ENCODE results near the gene NRP1. TPM values are rescaled to one million over a fixed set of nuclear protein-coding genes. Genes with fewer than 3 reads are reported as not detected.

NRP1 gene
- total RNA-seq, 1 experiment from 2014 or later: 3.0 TPM

DNA sequence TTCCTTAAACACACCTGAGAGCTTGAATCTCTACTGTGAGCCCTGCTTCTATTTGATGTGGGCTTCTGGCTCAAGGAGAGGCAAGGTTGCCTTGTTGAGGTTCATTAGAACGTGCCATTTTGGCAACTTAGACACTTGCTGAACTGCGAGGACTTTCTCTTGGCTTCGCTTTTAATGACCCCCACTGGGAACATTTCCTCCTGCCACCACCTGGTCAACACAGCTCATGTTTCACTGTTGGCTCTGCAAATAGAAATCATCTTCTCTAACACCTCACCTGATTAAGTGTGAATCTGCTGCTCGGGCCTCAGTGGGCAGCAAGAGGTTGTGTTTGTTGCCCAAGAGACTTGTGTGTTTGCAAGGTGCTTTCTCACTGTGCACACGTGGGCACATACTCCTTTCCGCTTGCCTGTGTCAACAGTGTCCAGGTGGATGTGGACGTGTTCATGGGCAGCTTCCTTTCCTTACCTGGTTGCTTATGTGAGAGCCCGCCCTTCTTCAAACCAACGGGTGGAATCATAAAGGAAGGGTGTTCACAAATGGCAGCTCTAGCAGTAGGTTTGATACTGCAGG is 147.0 kb downstream of the NRP1 start:
- H3K36me3 Mint-ChIP-seq: no peaks in the 10 kb centered on the region
- ChIA-PET CTCF (no interaction called here), POLR2A (no interaction called here)
- TF ChIP-seq, protein P1, sequence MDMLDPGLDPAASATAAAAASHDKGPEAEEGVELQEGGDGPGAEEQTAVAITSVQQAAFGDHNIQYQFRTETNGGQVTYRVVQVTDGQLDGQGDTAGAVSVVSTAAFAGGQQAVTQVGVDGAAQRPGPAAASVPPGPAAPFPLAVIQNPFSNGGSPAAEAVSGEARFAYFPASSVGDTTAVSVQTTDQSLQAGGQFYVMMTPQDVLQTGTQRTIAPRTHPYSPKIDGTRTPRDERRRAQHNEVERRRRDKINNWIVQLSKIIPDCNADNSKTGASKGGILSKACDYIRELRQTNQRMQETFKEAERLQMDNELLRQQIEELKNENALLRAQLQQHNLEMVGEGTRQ (CRISPR knock-in tag; IDR thresholded peaks at IDR 0.05): peak; percentile 27; the same call in 1 of the 2 replicates
- TF ChIP-seq TEAD1 (CRISPR knock-in tag; IDR thresholded peaks at IDR 0.05) (peak; percentile 19; the same call in 1 of the 2 replicates), FOXK1 (CRISPR knock-in tag; IDR thresholded peaks at IDR 0.05) (0 out of 2 replicates have a peak, but pooled peaks have one; percentile 32), GABPB1 (CRISPR knock-in tag; IDR thresholded peaks at IDR 0.05) (no peak)
- TF ChIP-seq, protein P2, sequence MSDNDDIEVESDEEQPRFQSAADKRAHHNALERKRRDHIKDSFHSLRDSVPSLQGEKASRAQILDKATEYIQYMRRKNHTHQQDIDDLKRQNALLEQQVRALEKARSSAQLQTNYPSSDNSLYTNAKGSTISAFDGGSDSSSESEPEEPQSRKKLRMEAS (CRISPR knock-in tag; IDR thresholded peaks at IDR 0.05): peak; percentile 35; the same call in 1 of the 2 replicates
- TF ChIP-seq, protein P3, sequence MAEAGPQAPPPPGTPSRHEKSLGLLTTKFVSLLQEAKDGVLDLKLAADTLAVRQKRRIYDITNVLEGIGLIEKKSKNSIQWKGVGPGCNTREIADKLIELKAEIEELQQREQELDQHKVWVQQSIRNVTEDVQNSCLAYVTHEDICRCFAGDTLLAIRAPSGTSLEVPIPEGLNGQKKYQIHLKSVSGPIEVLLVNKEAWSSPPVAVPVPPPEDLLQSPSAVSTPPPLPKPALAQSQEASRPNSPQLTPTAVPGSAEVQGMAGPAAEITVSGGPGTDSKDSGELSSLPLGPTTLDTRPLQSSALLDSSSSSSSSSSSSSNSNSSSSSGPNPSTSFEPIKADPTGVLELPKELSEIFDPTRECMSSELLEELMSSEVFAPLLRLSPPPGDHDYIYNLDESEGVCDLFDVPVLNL (CRISPR knock-in tag; IDR thresholded peaks at IDR 0.05; ENCODE audit: borderline replicate concordance, low read depth): no peak
- peak; percentile 84 for ATAC-seq
- no peak overlapping the region for H3K27ac Mint-ChIP-seq
- no peak overlapping the region for H3K4me3 Mint-ChIP-seq
- H3K27me3 Mint-ChIP-seq (ENCODE audit: low read depth): peaks cover 10% of the 10 kb centered on the region
- peaks cover 40% of the 10 kb centered on the region for H3K4me1 Mint-ChIP-seq
- no peak for DNase-seq (ENCODE audit: low spot score)
- no peaks in the 10 kb centered on the region for H3K9me3 Mint-ChIP-seq

DNA sequence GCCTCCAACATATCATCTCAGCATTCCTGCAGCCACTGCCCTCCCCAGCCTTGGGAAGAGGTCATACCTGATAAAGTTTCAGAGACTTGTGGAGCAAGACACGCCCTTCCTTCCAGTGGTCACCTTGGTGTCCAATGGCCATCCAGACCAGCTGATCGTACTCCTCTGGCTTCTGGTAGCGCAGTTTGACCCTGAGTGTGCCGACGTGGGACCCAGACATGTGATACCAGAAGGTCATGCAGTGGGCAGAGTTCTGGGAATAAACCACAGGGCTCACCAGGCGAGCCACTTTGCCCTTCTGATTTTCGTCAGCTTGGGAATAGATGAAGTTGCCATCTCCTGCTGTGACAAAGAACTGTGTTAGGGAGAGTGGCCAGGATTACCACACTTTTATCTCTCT is 148.3 kb downstream of the NRP1 start:
- Mint-ChIP-seq H3K4me3 (no peak overlapping the region), H3K36me3 (no peaks in the 10 kb centered on the region), H3K27me3 (ENCODE audit: low read depth) (peaks cover 10% of the 10 kb centered on the region), H3K9me3 (no peaks in the 10 kb centered on the region), H3K4me1 (peaks cover 36% of the 10 kb centered on the region), H3K27ac (no peak overlapping the region)
- DNase-seq (ENCODE audit: low spot score) (no peak), ATAC-seq (no peak)
- TF ChIP-seq, protein P4, sequence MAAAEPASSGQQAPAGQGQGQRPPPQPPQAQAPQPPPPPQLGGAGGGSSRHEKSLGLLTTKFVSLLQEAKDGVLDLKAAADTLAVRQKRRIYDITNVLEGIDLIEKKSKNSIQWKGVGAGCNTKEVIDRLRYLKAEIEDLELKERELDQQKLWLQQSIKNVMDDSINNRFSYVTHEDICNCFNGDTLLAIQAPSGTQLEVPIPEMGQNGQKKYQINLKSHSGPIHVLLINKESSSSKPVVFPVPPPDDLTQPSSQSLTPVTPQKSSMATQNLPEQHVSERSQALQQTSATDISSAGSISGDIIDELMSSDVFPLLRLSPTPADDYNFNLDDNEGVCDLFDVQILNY (CRISPR knock-in tag; IDR thresholded peaks at IDR 0.05): no peak
- TF ChIP-seq ZNF263 (CRISPR knock-in tag; IDR thresholded peaks at IDR 0.05; ENCODE audit: low read depth) (no peak), PRRX2 (CRISPR knock-in tag; IDR thresholded peaks at IDR 0.05) (no peak), CBFB (CRISPR knock-in tag; IDR thresholded peaks at IDR 0.05; ENCODE audit: low read depth) (no peak), TP53 (CRISPR knock-in tag; IDR thresholded peaks at IDR 0.05) (no peak), ZNF317 (CRISPR knock-in tag; IDR thresholded peaks at IDR 0.05; ENCODE audit: borderline replicate concordance, low read depth) (no peak), SOX15 (CRISPR knock-in tag; IDR thresholded peaks at IDR 0.05) (no peak), CREM (CRISPR knock-in tag; IDR thresholded peaks at IDR 0.05) (no peak), NFYB (CRISPR knock-in tag; conservative IDR thresholded peaks at IDR 0.05; ENCODE audit: low read depth) (no peak), IRF2 (CRISPR knock-in tag; IDR thresholded peaks at IDR 0.05; ENCODE audit: borderline replicate concordance, low read depth) (no peak), ZNF671 (CRISPR knock-in tag; IDR thresholded peaks at IDR 0.05) (no peak), TCF7 (CRISPR knock-in tag; IDR thresholded peaks at IDR 0.05; ENCODE audit: low read depth) (no peak), SP1 (CRISPR knock-in tag; conservative IDR thresholded peaks at IDR 0.05) (no peak), FOXK1 (CRISPR knock-in tag; IDR thresholded peaks at IDR 0.05) (no peak)
- TF ChIP-seq, protein P5, sequence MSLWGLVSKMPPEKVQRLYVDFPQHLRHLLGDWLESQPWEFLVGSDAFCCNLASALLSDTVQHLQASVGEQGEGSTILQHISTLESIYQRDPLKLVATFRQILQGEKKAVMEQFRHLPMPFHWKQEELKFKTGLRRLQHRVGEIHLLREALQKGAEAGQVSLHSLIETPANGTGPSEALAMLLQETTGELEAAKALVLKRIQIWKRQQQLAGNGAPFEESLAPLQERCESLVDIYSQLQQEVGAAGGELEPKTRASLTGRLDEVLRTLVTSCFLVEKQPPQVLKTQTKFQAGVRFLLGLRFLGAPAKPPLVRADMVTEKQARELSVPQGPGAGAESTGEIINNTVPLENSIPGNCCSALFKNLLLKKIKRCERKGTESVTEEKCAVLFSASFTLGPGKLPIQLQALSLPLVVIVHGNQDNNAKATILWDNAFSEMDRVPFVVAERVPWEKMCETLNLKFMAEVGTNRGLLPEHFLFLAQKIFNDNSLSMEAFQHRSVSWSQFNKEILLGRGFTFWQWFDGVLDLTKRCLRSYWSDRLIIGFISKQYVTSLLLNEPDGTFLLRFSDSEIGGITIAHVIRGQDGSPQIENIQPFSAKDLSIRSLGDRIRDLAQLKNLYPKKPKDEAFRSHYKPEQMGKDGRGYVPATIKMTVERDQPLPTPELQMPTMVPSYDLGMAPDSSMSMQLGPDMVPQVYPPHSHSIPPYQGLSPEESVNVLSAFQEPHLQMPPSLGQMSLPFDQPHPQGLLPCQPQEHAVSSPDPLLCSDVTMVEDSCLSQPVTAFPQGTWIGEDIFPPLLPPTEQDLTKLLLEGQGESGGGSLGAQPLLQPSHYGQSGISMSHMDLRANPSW (CRISPR knock-in tag; conservative IDR thresholded peaks at IDR 0.05; ENCODE audit: low read depth): no peak
- TF ChIP-seq, protein P6, sequence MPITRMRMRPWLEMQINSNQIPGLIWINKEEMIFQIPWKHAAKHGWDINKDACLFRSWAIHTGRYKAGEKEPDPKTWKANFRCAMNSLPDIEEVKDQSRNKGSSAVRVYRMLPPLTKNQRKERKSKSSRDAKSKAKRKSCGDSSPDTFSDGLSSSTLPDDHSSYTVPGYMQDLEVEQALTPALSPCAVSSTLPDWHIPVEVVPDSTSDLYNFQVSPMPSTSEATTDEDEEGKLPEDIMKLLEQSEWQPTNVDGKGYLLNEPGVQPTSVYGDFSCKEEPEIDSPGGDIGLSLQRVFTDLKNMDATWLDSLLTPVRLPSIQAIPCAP (CRISPR knock-in tag; IDR thresholded peaks at IDR 0.05): no peak
- TF ChIP-seq, protein P7, sequence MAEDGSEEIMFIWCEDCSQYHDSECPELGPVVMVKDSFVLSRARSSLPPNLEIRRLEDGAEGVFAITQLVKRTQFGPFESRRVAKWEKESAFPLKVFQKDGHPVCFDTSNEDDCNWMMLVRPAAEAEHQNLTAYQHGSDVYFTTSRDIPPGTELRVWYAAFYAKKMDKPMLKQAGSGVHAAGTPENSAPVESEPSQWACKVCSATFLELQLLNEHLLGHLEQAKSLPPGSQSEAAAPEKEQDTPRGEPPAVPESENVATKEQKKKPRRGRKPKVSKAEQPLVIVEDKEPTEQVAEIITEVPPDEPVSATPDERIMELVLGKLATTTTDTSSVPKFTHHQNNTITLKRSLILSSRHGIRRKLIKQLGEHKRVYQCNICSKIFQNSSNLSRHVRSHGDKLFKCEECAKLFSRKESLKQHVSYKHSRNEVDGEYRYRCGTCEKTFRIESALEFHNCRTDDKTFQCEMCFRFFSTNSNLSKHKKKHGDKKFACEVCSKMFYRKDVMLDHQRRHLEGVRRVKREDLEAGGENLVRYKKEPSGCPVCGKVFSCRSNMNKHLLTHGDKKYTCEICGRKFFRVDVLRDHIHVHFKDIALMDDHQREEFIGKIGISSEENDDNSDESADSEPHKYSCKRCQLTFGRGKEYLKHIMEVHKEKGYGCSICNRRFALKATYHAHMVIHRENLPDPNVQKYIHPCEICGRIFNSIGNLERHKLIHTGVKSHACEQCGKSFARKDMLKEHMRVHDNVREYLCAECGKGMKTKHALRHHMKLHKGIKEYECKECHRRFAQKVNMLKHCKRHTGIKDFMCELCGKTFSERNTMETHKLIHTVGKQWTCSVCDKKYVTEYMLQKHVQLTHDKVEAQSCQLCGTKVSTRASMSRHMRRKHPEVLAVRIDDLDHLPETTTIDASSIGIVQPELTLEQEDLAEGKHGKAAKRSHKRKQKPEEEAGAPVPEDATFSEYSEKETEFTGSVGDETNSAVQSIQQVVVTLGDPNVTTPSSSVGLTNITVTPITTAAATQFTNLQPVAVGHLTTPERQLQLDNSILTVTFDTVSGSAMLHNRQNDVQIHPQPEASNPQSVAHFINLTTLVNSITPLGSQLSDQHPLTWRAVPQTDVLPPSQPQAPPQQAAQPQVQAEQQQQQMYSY (CRISPR knock-in tag; IDR thresholded peaks at IDR 0.05): no peak
- ChIA-PET POLR2A (no interaction called here), CTCF (no interaction called here)

All from WTC11 (cell line).